HG02973 (cell line): ENCODE results near the gene HEPH.
"Not testable (repeated sequence)": the region's sequence is repeated elsewhere in the genome, so short reads cannot be mapped to it uniquely, and the experiment has no call there.

Experiments used
- ATAC-seq: cut with Tn5 transposase; IDR thresholded peaks from one replicate; pipeline ENCODE4 v1.9.1; 2021; ENCODE audit warnings: moderate library complexity; ENCODE audit not compliant: unreplicated experiment

The HEPH gene, protein sequence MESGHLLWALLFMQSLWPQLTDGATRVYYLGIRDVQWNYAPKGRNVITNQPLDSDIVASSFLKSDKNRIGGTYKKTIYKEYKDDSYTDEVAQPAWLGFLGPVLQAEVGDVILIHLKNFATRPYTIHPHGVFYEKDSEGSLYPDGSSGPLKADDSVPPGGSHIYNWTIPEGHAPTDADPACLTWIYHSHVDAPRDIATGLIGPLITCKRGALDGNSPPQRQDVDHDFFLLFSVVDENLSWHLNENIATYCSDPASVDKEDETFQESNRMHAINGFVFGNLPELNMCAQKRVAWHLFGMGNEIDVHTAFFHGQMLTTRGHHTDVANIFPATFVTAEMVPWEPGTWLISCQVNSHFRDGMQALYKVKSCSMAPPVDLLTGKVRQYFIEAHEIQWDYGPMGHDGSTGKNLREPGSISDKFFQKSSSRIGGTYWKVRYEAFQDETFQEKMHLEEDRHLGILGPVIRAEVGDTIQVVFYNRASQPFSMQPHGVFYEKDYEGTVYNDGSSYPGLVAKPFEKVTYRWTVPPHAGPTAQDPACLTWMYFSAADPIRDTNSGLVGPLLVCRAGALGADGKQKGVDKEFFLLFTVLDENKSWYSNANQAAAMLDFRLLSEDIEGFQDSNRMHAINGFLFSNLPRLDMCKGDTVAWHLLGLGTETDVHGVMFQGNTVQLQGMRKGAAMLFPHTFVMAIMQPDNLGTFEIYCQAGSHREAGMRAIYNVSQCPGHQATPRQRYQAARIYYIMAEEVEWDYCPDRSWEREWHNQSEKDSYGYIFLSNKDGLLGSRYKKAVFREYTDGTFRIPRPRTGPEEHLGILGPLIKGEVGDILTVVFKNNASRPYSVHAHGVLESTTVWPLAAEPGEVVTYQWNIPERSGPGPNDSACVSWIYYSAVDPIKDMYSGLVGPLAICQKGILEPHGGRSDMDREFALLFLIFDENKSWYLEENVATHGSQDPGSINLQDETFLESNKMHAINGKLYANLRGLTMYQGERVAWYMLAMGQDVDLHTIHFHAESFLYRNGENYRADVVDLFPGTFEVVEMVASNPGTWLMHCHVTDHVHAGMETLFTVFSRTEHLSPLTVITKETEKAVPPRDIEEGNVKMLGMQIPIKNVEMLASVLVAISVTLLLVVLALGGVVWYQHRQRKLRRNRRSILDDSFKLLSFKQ

DNA sequence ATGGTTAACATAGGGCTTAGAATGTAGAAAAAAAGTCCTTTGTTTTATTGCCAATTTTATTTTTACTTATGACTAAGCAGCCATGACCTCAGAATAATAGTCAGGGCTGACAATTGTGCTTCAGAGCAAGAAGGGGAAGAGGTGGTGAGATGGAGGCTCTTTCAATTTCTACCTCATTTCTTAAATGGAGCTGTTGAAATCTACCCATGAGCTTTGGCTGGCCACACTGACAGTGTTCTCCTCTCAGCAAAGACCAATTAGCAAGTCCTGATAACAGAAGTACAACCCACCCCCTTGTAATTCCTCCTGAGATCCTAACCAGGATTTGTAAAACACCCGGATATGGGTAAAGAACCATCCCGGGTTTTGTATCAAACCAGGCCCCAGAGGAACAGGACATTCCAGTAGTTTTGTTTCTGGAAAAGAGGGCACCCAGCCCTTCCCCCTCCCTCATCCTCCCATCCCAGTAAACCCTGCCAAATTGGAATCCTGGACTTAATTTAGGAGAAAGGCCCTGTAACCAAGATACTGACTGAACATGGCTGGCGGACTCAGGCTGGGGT lies at the start of gene HEPH:
HEPH (plus strand) TSS at position 399 of the 563 bp plus-strand sequence. CDS start 6,324 bp downstream, outside the sequence.
- ATAC-seq: peak; percentile 60

DNA sequence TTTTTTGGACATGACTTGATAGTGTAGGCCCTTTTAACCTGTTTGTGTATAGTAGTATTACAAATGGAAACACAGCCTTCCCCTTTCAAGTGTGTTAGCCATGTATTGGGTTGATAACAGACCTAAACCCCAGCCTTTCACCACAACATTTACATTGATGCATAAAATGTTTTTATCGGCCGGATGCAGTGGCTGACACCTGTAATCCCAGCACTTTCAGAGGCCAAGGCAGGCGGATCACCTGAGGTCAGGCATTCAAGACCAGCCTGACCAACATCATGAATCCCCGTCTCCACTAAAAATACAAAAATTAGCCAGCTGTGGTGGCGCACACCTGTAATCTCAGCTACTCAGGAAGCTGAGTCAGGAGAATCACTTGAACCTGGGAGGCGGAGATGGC lies 45.3 kb upstream of the HEPH start:
- not testable (repeated sequence) for ATAC-seq

DNA sequence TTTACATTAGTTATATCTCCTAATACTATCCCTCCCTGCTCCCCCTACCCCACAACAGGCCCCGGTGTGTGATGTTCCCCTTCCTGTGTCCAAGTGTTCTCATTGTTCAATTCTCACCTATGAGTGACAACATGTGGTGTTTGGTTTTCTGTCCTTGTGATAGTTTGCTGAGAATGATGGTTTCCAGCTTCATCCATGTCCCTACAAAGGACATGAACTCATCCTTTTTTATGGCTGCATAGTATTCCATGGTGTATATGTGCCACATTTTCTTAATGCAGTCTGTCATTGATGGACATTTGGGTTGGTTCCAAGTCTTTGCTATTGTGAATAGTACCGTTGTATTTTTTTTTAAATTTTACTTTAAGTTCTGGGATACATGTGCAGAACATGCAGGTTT lies 42.7 kb upstream of the HEPH start:
- not testable (repeated sequence) for ATAC-seq

DNA sequence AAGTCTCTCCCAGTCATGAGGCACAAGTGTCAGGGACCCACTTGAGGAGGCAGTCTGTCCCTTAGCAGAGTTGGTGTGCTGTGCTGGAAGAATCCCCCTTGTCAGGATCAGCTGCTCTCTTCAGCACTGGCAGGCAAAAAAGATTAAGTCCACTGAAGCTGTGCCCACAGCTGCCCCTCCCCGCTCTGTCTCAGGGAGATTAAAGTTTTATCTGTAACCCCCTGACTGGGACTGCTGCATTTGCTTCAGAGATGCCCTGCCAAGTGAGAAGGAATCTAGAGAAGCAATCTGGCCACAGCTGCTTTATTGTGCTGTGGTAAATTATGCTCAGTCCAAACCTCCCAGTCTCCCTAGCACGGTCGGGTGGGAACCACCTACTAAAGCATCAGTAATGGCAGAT lies 37.4 kb upstream of the HEPH start:
- no peak for ATAC-seq

DNA sequence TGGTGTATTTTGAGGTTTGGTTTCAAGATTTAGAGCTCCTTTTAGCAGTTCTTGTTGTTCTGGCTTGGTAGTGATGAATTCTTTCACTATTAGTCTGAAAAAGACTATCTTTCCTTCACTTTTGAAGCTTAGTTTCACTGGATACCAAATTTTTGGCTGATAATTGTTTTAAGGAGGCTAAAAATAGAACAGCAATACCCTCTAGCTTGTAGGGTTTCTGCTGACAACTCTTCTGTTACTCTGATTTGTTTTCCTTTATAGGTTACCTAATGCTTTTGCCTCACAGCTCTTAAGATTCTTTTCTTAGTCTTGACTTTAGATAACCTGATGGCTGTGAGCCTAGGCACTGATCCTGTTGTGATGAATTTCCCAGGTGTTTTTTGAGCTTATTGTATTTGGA lies 33.6 kb upstream of the HEPH start:
- ATAC-seq: no peak

DNA sequence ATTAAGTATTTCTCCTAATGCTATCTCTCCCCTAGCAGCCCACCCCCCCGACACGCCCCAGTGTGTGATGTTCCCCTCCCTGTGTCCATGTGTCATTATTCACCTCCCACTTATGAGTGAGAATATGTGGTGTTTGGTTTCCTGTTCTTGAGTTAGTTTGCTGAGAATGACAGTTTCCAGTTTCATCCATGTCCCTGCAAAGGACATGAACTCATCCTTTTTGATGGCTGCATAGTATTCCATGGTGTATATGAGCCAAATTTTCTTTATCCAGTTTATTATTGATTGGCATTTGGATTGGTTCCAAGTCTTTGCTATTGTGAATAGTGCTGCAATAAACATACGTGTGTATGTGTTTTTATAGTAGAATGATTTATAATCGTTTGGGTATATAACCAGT lies 28.8 kb upstream of the HEPH start:
- ATAC-seq: not testable (repeated sequence)

DNA sequence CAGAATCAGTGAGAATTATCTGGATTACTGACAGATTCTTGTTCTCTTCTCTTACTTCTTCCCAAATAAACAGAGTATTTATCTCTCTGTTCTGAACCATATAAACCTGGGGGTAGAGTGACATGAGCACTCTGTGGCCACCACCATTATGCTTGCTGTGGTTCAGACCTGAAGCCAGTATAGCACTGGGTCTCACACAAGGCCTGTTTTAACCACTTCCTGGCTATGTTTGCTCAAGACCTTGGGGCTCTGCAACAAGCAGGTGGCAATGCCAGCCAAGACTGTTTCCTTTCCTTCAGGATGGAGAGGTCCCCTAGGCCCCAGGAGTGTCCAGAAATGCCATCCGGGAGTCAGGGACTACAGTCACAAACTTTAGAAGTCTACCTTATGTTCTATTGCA lies 21.7 kb upstream of the HEPH start:
- no peak for ATAC-seq

DNA sequence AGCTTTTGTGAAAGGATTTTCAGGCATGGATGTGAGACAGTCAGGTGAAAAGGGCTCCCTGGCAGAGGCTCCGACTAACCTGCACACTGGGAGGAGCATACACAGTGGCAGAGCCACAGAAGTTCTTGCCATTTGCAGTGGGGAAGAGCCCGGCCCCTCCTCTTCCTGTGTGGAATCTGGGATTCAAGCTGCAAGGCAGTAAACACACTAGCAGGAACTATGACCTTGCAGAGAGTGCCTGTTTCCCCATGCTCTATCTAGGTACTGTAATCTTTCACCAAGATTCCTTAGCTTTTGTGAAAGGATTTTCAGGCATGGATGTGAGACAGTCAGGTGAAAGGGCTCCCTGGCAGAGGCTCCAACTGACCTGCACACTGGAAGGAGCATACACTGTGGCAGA lies 19.8 kb upstream of the HEPH start:
- ATAC-seq: no peak

DNA sequence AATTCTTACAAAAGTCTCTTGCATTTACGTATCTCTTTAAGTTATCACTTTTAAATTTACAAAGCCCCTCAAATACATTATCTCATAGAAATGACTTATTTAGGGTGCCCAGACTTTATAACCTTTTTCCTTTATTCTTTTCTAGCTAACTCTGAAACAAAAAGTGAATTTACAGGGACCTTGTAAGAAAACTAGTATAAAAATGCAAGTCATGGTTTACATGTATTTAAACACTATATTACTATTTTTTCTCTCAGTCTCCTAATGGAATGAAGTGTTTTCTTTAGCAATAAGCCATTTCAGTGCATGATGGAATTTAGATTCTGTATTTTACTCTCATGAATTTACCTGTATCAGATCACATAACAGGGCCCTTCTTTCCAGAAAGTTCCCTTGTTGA lies 14.5 kb upstream of the HEPH start:
- no peak for ATAC-seq

DNA sequence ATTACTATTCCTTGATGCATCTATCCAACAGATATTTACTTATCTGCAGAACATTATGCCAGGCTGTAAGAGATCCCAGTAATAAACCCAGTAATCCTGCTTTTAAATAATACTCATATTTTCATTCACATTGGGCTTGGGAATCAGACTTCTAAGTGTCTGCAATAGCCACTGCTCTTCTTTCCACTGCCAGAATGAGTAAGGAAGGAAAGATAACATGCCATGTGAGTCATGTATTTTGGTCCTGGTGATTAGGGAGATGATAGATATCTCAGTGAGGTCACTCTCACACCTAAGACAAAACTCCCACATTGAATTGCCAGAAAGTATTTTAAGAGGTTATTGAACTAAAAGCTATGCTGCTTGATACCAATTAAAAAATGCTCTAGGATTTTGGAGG lies 13.9 kb upstream of the HEPH start:
- no peak for ATAC-seq

DNA sequence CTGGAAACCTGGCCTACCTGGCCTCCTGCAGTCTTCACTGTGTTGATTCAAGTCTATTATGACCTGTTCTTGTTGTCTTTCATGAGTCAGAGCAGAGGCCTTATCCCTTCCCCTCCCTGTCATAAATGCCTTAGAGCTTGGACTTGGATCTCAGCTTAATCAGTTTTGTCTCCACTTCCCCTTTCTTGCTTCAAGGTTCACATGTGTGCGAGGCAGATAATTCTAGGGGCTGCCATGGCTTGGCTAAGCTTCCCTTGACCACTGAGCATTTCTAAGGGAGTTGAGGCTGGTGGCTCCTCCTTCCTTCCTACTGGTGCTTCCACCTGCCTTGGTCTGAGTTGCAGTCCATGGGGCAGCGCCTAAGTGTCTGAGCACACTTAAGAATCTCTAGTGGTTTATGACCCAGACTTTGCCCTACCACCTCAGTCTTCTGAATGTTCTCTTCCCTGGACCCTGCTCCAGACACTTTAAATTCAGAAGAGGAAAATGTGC lies 1.7 kb upstream of the HEPH start:
- no peak for ATAC-seq

DNA sequence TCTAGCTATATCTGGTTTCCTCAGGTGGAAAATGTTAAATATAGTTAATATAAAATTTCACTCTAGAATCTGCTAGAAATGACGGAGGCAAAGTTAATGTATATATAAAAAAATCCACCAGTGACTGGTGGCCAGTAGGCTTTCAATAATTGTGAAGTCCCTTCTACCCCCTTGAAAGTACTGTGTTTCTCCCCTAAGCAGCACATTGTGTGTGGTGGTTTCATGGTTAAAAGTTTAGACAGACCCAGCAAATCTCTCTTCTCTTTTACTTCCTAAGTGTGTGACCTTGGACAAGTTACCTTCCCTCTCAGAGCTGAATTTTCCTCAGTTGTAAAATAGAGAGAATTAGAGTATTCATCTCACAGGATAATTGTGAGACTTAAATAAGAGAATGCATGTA lies 600 bp upstream of the HEPH start:
- ATAC-seq: peak; percentile 60

DNA sequence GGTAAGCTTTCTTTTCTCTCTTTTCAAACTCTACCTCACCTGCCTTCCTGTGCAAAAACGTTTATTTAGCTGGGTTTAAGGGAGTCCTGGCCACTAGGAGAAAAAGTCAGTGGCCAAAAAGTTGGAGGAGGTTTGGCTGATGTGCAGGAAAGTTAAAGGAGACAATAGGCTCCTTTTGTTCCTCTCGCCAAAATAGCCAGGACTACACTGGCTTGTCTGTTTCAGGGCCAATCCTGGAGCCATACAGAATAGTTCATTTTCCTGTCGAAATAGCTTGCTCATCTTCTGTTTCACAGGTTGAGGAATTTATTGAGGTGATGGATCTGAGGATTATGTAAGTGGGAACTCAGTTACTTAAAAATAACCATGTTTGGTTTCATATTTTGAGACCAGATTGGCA lies 423 bp downstream of the HEPH start:
- no peak for ATAC-seq

DNA sequence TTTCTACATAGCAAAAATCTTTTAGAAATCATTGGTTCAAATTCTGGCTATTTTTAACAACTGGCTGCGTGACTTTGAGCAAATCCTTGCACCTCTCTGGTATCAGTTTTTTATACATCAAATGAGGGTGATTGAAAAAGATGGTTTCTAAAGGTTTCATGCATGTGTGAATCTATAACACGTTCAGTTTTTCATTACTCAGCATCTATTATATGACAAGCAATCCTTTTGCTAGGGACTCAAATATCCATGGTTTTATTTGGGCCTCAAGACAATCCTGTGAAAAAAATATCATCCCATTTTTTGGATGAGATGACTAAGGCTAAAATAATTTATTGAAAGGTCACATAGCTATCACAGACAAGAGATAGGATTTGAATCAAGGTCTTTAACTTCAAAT lies 884 bp downstream of the HEPH start:
- no peak for ATAC-seq

DNA sequence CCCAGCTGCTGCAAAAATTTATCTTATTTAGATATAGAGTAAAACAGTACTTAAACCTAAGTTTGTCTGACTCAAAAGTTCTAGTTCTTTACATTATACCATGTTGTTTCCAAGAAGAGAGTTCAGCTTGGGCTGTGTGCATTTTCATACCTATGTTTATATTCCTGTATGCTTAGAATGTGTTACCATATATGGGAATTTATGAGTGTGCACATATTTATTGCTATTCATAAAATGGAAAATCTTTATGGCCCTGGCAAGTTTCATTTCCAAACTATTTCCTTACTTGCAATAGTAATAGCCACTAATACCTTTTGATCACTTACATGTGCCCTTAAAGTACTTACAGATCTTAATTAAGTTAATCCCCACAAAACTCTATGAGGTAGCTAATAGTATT lies 2.6 kb downstream of the HEPH start:
- no peak for ATAC-seq

DNA sequence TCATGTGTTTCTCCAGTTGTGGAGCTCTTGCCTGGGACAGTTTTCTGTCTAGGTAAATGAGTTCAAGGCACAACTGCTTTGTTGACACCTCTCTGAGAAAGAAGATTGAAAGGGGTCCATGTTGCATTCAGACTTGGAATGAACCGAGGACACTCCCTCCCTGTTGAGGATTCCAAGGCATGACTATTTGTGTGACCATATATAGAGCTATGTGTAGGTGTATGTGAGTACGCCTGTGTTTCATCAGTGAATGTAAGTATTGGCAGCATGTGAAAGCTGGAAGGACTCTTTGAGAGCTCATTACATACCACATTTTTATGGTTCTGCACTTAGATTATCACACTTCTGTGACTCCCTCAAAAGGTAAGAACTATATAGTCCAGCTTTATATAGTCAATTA lies 3.4 kb downstream of the HEPH start:
- no peak for ATAC-seq

DNA sequence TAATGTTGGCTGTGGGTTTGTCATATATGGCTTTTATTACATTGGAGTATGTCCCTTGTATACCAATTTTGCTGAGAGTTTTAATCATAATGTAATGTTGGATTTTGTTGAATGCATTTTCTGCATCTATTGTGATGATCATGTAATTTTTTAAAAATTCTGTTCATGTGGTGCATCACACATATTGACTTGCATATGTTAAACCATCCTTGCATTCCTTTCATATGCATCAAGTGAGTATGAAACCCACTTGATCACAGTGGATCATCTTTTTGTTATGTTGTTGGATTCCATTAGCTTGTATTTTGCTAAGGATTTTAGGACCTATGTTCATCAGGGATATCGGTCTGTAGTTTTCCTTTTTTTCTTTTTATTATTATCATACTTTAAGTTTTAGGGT lies 12.1 kb downstream of the HEPH start:
- no peak for ATAC-seq

DNA sequence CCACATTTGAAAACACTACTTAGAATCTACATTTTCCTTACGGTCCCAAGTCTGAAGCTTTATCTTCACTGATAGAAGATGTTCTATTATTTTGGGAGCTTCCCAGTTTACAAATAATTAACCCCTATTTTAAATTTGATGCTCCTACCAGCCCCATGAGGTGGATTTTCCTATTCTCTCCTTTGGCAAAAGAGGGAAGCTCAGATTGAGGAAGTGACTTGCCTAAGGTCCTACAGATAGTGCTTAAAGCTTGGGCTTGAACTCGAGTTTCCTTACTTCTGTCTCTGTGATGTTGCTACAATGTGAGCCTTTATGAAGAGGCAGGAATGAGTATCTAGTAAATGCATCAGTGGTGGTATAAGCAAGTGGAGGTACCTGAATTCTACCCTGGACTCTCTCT lies 27.5 kb downstream of the HEPH start:
- ATAC-seq: no peak

DNA sequence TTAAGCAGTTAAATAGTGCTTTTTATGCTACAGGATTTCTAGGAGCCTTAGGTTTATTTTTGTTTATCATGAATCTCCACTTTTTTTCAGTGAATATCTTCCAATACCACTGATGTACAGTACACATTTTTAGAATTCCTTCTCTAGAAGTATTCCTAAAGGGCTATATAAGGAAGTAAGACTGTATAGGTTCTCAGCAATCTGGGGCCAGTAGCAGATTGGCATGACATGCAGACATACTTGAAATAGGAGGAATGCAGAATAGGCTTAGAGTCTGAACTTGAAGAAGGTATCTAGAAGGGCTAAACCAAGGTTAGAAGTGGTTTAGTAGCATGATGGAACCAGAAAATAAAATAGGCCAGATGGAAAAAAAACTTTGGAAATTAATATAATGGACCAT lies 29.8 kb downstream of the HEPH start:
- ATAC-seq: no peak

DNA sequence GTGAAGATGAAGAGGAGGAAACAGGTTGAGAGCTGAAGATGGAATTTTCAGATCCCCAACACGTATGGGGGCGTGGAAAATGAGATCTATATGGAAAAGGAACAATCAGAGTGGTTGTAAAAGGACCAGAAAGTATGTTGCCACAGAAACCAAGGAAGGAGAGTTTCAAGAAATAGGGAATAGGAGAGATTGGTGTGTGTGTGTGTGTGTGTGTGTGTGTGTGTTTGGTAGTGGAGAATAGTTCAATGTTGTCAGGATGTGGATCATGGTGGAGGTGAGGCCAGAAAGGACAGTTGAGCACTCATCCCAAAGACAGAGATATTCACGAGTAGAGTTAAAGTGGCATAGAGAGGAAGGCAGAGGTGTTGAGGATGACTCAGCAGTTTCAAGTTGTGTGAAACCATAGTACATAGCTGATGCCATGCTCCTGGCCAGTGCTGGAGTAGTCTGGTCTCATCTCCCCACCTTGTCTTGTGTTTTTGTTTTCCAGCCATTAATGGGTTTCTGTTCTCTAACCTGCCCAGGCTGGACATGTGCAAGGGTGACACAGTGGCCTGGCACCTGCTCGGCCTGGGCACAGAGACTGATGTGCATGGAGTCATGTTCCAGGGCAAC lies 36.1 kb downstream of the HEPH start:
- no peak for ATAC-seq
